HG02852 (cell line): ENCODE measurements around the gene PIM2.
"Not testable (repeated sequence)": the region's sequence is repeated elsewhere in the genome, so short reads cannot be mapped to it uniquely, and the experiment has no call there.

Source experiments
- ATAC-seq: cut with Tn5 transposase; IDR thresholded peaks from one replicate; pipeline ENCODE4 v1.9.1; 2021; ENCODE audit warnings: mild to moderate bottlenecking, moderate library complexity; ENCODE audit not compliant: unreplicated experiment

Gene PIM2

DNA sequence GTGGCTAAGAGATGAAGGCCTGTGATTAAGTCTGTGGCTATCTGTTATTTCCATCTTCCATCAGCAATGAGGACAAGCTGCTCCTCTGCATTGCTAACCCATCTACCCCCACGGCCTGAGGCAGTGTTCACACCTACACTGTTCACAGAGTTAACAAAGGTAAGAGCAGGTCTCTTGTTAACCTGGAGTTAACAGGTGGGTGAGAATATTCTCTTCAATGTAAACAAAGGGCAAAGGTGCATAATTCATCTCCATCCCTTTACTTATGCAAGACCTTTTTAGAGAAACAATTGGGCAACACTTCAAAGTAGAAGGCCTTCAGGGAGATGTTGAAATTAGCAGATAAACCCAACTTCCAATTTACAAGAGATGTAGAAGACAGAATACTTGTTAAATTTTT lies 10.2 kb downstream of the PIM2 start:
- no peak for ATAC-seq

DNA sequence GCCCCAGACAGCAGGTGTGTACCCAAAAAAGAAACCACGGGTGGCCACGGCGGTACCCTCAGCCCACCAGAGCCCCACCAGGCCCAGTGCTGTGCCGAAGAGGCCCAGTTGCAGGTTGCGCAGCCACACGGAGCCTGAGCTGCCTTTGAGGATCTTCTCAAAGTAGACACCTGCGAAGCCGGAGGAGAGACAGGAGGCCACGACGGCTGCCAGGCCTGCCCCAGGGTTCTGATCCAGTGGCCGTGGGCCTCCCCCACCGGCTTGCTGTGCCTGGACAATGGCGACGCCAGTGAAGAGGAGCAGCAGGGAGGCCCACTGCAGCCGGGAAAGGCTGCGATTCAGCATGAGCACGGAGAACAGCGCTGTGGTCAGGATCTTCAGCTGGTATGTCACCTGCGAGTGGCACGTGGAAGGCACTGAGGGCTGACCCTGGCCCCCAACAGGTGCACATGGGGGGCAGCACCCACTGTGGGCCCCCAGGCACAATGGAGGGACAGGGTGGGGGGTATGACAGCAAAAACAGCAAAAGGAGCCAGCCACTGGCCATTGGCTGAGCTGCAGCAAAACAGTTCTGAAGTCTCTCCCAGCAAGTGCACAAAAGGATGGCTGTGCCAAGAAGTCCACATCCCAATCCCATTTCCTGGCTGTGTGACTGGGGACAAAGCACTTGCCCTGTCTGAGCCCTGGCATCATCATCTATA lies 13.6 kb downstream of the PIM2 start:
- ATAC-seq, result no peak

DNA sequence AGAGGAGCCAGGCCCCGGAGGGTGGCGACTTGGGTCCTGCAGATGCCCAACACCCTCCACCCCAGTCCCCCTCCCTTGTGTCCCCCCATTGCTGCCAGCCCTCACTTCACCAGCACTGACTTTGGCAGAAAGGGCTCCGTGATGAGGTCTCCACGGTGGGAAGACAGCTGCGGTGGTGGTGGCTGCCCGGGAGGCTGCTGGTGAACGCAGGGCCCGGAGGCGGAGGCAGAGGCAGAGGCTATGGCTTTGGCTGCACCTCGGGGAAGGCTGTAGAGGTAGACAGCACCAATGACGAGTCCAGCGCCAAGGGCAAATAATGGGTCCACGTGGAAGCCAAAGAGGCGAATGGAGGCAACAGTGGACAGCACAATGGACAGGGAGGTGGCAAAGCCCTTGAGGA lies 14.2 kb downstream of the PIM2 start:
- no peak for ATAC-seq

DNA sequence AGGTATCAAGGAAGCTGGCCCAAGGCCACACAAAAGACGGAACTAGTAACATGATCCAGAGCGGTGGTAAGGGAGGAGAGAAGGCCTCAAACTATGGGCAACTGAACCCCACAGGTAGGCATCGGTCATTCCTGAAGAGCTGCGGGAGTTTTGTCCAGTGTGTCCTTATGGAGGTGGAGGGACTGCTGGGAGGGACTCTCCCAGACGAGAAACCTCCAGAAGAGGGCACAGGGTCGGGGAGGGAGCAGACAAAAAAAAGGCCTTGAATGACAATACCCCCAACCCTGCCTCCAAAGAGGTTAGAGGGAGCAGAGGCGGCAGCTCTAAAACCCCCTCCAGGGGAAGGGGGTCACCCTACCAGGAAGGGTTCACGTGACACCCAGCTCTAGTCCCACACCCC lies 14.6 kb downstream of the PIM2 start:
- ATAC-seq, result no peak

DNA sequence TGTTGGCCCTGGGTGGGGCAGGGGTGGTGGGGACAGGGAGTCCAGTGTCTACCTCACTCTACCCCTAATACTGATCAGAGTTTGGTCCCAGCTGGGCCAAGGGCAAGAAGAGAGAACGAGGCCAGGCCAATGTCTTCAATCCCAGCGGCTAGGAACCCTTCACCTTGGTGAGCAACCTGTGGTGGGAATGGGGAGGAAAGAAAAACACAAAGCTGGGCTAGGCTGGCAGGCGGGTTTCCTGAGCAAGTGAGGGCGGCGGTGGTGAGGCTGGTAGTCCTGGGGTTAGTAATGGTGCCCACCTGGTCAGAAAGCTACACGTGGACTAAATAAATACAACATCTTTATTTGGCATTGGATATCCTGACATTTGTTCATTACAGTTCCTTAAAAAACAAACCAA lies 15.5 kb downstream of the PIM2 start:
- no peak for ATAC-seq

DNA sequence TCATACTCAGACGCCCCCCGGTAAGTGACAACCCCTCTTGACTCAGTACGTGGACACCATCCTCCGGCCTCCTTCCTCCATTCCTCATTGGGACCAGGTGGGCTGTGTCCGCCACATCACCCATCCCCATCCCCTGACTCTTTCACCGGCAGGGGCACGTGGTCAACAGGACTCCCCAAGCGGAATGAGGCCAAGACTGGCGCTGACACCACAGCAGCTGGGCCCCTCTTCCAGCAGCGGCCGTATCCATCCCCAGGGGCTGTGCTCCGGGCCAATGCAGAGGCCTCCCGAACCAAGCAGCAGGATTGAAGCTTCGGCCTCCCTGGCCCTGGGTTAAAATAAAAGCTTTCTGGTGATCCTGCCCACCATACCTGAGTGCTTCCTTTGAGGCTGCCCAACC lies 16.0 kb downstream of the PIM2 start:
- ATAC-seq, result no peak

DNA sequence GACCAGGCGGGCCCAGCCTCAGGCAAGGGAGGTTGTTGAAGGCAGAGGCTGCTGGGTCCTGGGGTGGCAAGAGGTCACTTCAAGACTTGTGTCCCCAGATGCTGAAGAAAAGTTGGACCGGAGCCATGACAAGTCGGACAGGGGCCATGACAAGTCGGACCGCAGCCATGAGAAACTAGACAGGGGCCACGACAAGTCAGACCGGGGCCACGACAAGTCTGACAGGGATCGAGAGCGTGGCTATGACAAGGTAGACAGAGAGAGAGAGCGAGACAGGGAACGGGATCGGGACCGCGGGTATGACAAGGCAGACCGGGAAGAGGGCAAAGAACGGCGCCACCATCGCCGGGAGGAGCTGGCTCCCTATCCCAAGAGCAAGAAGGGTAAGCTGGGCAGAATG lies 16.7 kb downstream of the PIM2 start:
- ATAC-seq, result no peak

DNA sequence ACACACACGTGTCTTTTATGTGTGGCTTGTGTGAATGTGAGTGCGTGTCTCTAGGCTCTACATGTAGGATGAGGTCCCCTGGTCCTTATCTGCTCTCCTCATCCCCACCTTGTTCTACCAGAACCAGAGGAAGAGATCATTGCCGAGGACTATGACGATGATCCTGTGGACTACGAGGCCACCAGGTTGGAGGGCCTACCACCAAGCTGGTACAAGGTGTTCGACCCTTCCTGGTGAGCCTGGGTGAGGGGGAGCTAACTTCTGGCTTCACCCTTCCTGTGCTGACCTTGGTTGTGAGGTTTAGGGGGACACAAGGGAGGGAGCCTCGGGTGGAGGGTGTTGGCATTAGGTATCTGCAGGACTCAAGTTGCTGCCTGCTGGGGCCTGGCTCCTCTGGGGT lies 17.8 kb downstream of the PIM2 start:
- ATAC-seq, result no peak

DNA sequence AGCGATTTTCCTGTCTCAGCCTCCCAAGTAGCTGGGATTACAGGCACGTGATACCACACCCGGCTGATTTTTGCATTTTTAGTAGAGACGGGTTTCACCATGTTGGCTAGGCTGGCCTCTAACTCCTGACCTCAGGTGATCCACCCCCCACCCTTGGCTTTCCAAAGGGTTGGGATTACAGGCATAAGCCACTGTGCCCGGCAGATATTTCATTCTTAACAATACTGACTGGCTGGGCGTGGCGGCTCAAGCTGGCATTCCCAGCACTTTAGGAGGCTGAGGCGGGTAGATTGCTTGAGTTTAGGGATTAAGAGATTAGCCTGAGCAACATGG lies 19.8 kb downstream of the PIM2 start:
- no peak for ATAC-seq

DNA sequence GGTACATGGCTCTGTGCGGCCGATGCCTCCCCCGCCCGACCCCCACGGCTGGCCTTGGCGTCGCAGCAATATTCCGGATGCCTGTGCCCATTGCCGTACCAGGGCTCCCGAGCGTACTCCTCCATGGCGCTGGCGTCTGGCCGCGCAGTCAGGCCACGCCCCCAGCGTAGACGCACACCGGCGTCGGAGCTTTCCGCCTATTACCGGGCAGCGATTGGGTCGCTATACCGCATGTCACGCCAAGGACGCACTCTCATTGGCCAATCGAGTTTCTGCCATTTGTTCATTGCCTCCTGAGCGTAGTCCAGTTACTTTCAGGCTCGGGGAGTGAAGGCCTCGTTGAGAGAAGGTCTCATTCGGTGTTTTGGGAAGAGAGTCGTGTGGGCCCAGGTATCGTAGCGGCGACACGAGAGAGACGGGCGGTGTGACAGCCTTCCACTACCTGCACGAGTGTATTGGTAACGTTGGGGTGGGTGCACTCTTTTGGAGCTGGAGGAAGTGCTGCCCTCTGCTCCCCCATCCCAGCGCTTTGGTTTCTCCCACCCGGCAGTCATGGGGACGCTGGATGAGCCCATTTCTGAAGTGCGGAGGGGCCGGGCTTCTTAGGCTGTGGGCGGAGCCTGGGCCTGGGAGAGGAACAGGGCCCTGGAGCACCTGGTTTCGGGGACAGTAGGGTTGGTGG lies 21.1 kb downstream of the PIM2 start, which contains the start of the genes PQBP1 and TIMM17B:
Gene PQBP1, plus strand, starts transcription at position 306 of the 682 bp plus-strand sequence. CDS start 580 bp downstream, outside the sequence.
Gene TIMM17B, minus strand, starts transcription at position 144 of the 682 bp plus-strand sequence. Its CDS starts 19 bp downstream, at position 125.
- peak; percentile 88 for ATAC-seq

DNA sequence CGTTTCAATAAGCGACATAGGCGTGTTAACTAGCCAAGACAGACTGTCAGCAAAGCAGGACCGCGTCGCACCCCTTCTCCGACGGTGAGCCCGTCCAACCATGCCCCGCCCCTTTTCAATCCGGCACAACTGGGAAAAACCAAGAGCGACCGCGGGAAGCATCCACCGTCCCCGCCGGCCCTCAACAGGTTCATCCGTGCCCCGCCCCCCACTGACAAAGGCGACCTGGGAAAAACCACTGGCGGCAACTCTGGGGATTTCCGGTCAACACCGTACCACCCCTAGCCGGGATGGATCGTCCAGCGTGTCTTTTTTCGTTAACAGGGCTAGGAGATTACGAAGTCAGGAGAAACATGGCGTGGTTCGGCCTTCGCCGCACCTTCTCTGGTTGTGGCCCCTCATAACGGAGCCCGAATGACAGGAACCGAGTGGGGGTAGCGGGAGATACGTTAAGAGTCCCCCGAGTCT lies 21.6 kb downstream of the PIM2 start:
- peak; percentile 4 for ATAC-seq

DNA sequence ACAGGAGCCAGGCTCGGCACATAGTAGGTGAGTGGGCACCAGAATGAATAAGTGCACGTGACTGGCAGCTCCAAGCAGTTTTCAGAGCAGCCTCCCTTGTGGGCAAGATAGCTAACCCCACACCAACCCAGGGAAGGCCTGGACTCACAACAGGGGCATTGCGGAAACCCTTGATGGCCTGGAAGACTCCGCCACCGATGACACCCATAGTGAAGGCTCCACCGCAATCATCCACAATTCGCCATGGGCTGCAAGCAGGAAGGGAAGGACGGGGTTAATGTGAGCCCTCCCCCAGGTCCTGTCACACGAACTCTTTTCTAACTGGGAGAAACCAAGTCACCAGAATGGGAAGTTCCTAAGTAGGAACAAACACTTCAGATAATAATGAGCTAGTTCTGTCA lies 22.2 kb downstream of the PIM2 start:
- no peak for ATAC-seq

DNA sequence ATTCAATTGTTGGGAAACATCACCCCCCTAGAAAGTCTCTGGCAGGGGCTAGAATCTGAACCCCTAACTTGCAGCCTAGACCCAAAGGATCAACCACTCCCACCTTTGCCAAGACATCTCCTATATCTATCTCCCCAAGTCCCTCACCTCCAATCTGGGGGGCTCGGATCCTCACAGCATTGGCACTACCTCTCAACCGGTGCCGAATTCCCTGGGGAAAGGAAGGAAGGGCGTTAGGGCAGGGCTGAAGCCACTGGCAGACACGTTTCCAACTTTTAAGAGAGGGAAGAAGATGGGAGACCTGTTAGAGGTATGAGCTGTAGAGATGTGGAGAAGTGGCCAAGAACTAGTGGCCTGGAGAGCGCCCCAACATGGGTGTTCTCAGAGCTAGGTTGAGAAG lies 23.9 kb downstream of the PIM2 start:
- no peak for ATAC-seq

DNA sequence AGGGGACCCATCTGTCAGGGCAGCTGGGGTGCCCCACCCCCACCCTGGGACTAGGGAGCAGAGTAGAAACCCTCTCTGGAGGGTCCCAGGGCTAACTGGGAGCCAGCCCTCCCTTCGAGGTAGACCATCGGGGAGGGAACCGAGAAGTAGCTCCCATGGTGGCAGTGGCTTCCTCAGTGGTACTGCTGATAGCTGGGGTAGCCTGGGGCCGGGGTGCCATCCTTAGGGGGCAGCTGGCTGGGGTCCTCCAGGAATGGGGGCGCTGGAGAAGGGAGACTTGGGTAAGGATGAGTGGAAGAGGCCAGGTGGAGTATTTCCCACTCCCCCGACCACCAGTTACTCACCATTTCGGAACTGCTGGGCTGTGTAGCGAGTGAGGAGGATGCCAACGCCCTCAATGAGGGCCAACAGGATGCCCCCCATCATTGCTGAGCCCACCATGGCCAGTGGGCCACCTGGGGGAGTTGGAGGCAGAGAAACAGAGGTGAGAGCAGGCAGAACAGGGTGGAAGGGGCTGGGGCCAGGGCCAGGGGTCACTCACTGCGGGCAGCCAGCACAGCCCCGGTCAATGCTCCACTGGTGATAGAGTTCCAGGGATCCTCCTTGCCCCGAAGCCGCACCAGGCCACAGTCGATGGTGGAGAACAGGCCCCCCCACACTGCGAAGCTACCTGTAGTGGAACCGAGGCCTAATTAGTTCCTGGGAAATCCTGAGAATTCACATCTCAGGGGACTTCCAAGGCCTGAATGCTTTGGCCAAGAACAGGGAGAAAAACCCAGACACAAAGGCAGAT lies 25.1 kb downstream of the PIM2 start:
- no peak for ATAC-seq

DNA sequence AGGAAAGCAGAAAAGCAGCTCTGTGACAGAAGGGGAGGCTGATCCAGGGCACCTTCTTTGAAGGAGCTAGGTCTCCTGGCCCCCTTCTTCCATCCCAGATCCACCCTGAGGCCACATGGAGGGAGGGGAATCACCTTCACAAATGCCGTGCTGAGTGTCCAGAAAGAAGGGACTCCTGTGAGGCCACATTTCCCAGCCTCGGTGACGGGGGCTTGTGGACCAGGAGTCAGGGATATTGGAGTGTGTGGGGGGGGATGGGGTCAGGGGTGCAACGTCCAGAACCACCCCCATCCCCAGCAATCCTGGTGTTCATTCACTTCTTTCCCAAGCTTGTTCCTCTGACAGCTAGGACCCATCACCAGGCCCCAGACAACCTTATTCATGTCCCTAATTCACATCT lies 25.9 kb downstream of the PIM2 start:
- ATAC-seq, result no peak

DNA sequence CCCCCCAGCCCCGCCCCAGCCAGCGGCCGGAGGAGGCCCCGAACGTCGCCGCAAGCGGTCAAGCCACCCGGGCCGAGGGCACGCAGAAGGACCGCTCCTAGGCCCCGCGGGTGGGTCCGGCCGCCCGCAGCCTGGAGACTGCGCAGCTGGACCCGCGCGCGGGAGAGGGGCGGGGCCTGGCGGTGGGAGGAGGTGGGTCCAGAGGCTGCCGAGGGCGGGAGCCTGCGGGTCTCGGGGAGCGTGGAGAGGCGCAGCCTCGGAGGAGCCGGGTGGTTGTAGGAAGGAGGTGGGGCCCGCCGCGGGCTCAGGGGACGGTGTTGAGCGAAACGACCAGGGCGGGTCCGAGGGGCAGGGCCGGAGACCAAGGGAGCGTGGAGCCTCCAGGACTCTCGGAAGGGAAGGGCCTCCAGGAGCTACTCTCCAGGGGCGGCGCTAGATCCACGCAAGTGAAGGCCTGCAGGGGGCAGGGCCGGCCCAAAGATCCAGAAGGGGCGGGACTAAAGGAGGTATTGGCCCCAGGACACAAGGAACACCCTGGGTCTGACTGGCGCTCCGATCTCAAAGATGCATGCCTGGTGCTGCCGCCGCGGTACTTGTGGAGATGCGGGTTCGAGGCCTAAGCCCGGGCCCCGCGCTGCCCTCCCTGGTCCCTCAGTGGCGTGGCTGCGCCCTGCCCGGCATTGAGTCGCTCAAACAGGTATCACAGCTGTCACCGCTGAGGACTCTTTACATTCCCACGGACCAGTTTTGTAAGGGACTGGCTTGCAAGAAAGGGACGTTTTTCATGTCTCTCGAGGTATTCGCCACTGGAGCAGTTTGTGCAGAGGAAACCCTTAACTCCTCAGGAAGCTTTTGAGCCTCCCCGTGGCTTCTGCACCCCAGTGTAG lies 27.2 kb downstream of the PIM2 start:
- ATAC-seq, result peak; percentile 86

DNA sequence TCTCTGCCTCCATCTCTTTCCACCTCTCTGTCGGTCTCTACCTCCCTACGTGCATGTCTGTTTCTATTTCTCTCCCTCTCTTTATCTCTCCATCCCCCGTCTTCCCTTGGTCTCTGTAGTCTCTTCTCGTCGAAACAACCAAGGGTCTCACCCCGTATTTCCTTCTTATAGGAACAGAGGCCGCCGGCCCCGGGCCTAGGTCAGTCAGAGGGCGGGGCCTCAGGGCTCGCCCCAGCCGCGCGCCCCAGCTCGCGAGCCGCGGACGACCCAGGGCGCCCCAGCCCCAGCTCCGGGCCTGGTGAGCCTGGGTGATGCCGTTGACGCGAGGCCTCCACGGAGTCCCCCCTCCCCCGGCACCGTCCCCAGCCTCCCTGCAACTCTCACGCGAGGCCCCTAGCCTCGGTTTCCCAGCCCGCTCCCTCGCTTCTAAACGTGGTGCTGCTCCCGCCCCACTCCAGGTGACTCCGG lies 27.9 kb downstream of the PIM2 start:
- ATAC-seq, result peak; percentile 40

DNA sequence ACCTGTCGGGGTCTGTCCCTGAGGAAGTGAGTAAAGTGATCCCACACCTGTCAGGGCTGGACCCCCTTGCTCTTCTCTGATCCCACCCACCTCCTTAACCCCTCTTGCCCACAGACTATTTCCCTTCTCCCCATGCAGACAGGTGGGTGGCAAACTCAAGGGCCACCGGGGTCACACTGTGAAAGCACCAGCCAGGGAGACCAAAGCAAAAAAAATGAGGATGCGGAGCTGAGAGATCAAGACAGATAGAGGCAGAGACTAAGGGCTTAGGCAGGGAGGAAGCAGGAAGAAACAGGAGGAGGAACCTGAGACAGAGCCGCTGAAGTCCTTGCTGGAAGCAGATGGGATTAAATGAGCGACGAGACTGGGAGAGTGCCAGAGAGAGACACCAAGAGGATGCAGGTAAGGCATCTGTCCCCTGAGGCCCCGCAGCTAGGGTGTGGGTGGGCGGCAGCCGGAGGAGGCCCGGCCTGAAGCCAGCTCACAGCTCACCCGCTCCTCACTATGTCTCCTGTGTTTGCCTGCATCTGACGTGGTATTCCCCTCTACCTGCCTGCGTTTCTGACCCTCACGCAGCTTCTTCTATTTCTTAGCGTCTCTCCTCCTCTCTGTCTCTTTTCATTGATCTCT lies 28.4 kb downstream of the PIM2 start:
- no peak for ATAC-seq

DNA sequence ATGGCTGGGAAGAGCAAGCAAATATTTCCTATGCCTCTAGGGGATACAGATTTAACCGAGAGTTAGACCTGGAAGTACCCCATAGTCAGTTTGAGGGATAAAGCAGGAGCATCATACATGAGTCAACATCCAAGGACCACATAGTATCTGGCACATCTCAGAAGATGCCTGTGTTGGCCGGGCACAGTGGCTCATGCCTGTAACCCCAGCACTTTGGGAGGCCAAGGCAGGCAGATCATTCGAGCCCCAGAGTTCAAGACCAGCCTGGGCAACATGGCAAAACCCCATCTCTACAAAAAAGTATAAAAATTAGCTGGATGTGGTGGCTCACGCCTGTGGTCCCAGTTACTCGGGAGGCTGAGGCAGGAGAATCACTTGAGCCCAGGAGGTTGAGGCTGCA lies 32.2 kb downstream of the PIM2 start:
- ATAC-seq, result not testable (repeated sequence)

DNA sequence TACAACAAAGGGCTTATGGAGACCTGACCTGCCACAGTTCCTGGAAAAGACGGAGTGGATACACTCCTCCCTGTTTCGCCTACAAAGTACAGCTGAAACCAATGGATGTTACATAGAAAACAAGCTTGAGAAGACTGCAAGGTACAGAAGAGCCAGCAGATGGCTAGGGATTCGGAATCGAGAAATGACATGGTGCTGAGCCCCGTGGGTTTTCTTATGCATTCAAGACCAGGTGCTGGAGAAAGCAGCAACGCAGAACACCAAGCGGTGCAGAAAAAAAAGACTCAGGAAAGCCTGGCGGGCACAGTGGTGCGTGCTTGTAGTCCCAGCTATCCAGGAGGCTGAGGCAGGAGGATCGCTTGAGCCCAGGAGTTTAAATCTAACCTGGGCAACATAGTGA lies 35.1 kb downstream of the PIM2 start:
- no peak for ATAC-seq
